ENCODE results near the gene MTAP.

Gene MTAP

DNA sequence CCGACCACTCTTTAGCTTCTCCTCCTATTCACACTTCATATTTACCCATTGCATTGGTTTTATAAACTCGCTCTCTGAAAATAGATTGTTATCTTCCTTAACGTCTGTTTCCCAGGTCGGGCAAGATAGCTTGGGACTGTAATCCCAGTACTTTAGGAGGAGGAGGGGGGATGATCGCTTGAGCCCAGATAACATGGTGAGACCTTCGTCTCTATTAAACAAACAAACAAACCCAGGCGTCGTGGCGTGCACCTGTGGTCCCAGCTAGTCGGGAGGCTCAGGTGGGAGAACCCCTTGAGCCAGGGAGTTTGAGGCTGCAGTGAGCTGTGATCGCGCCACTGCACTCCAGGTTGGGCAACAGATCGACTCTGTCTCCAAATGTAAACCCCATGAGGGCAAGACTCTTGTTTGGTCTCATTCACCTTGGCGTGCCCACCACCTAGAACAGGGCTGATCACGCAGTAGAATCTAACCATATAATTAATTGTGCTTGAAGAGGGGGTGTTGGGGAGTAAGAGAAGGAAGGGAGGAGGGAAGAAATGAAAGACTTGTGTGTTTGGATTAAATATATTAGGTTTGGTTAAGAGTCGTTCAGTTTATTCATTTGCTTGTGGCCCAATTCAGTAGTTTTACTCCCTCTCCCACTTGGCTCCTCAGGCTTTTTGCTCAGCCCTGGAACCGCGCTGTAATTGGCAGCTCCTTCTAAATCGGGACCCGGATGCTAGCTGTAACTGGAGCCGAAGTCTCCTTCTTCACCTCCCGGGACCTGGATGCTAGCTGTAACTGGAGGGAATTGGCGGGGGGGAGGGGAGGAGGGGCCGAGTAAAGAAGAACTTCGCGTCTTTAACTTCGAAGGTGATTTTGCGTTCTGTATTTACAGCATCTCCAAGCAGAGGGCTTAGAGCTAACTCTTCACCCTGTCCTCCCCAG lies 166.8 kb downstream of the MTAP start:
- no peak for FAIRE-seq

GRCh38 chr9:21969951-21970799 lies 167.7 kb downstream of the MTAP start:
- DNase-seq (ENCODE audit: low spot score) = no peak
- FAIRE-seq = no peak

More for the DNA sequence above, 166.8 kb downstream of the MTAP start:
- DNase-seq (ENCODE audit: low spot score) = no peak

GRCh38 chr9:21970800-21971640 lies 168.6 kb downstream of the MTAP start:
- FAIRE-seq (no peak), DNase-seq (ENCODE audit: low spot score) (no peak)

DNA sequence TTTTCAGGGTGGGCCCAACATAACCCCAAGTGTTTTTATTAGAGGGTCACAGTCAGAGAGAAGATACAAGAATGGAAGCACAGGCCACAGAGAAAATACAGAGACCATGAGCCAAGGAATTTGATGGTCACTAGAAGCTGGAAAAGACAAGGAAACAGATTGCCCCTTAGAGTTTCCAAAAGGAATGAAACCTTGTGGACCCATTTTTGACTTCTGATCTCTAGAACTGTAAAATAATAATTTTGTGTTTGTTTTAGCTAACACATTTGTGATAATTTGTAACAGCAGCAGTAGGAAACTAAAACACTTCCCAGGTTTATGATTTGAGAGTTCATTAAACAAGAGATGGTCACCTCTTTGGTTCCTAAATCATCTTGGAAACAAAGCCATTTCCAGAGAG lies 169.9 kb downstream of the MTAP start:
- DNase-seq (ENCODE audit: low spot score) (no peak), FAIRE-seq (no peak)

DNA sequence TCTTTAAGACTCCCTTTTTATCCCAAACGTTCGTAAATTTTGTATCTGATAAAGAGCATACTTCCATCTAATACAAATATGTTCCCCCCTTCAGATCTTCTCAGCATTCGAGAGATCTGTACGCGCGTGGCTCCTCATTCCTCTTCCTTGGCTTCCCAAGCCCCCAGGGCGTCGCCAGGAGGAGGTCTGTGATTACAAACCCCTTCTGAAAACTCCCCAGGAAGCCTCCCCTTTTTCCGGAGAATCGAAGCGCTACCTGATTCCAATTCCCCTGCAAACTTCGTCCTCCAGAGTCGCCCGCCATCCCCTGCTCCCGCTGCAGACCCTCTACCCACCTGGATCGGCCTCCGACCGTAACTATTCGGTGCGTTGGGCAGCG lies 171.9 kb downstream of the MTAP start:
- DNase-seq (ENCODE audit: low spot score) = no peak
- no peak for FAIRE-seq

GRCh38 chr9:21974722-21975409 lies 172.4 kb downstream of the MTAP start:
- FAIRE-seq (no peak), DNase-seq (ENCODE audit: low spot score) (no peak)

- FAIRE-seq = no peak
- DNase-seq (ENCODE audit: low spot score) = no peak
Measured at GRCh38 chr9:21976334-21976875, 174.0 kb downstream of the MTAP start.

GRCh38 chr9:21982391-21982790 lies 180.0 kb downstream of the MTAP start:
- FAIRE-seq (no peak), DNase-seq (ENCODE audit: low spot score) (no peak)

- DNase-seq (ENCODE audit: low spot score) (no peak), FAIRE-seq (no peak)
Measured at GRCh38 chr9:21982861-21983560, 180.6 kb downstream of the MTAP start.

DNA sequence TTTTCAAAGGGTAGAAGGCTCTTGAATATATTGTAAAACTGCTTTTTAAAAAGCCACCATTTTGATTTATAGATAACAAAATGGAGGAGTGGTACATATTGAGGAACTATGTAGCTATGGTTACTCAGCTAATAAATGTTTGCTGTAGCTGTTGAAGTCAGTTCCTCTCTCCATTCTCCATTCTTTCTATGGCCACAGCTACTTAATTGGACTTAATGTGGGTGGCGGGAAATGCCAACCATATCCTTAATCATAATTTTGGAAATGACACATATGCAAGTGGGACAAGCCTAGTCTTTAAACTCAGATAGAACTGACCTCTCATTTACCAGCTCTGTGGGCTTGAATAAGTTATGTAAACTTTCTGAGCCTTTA lies 181.1 kb downstream of the MTAP start:
- FAIRE-seq = no peak
- no peak for DNase-seq (ENCODE audit: low spot score)

GRCh38 chr9:21984101-21984500 lies 181.7 kb downstream of the MTAP start:
- no peak for FAIRE-seq

DNA sequence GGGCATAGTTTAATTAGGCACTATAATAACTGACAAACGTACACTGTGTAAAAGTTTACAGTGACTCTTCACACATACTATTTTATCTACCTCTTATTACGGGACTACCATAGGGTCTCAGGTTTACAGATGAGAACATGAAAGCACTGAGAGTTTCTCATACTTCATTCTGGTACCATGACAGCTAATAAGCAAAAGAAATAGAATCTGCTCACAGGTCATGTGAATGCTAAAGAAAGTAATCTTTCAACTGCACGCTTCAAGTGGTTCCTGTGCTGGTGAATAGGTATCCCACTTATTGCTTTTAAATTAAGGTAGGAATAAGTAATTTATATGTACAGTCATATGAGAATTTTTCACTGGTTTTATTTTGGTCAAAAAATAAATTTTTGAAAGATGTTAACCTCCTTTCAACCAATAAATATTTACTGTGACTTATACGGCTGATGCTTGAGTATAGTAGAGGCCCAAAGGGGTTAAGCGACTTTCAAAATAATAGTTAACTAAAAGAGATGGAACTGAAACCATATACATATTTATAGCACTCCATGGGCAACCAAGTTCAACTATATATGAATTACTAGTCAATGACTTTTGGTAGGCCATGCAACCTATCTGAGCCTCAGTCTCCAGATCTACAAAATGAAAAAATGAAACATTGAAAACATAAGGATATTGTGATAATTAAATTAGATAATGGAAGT lies 183.7 kb downstream of the MTAP start:
- FAIRE-seq (no peak), DNase-seq (ENCODE audit: low spot score) (no peak)

More at GRCh38 chr9:21984101-21984500, 181.7 kb downstream of the MTAP start:
- no peak for DNase-seq (ENCODE audit: low spot score)

All from RCC 7860 (cell line).